Loucy (cell line): ENCODE data around the gene MATCAP1.

ENCODE experiments used
- CTCF ChIP-seq: fragments of 200-600 bp; sonication (generic); conservative IDR thresholded peaks from 2 replicates; pipeline ENCODE4 v1.5.1; 2014; ENCODE audit warnings: mild to moderate bottlenecking, antibody characterized with exemption, low read length
- EZH2phosphoT487 ChIP-seq: fragments of 200-600 bp; IDR thresholded peaks from 2 replicates; pipeline ENCODE4 v1.6.1; 2018; ENCODE audit warnings: antibody characterized with exemption, mild to moderate bottlenecking, moderate library complexity, borderline replicate concordance

GRCh38 chr16:67187175-67187890, 3.6 kb upstream of the MATCAP1 start:
- TF ChIP-seq EZH2phosphoT487 = no peak
- no peak for TF ChIP-seq CTCF
